Measurements from ENCODE around the gene GORASP1. TPM values are rescaled to one million over a fixed set of nuclear protein-coding genes. Genes with fewer than 3 reads are reported as not detected.

The GORASP1 gene
- total RNA-seq: 70.8 to 71.5 TPM (median 71.1 TPM) in 3 replicates

DNA sequence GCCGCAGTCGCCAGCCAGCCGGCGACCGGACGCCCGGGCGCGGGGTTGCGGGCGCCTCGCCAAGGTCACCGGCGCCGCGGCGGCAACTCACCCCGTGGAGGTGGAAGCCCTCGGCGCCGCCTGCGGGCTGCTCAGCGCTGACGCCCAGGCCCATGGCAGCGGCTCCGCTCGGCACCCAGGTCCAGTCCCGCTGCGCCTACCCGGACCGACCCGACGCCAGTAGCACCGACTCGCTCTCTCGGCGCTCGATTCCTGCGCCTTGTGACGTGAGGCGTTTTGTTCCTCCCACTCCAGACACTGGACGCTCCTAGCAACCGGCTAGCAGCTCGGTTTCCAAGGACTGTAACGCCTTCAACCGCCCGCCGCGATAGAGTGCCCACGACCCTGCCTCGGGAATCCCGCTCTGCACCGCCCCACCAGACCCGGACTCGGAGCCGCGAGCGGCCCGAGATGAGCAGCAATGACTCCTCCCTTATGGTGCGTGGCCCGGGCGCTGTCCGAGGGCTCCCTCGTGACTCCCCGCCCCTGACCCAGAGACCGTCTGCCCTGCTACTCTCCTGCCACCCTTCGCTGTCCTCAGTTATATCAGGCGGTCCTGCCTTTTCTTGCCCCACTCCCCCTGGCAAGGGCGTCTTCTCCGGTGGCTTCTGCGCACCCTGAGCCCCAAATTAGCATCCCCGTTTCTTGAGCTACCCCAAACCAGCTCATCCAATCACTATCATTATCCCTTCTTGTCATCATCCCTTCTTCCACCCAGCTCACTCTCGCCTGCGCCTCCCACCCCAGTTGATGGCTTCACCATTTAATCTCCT, at the start of gene GORASP1, which contains the start of gene TTC21A:
GORASP1 (minus strand) TSS at position 240 of the 812 bp plus-strand sequence; CDS start at position 154, 86 bp downstream.
TTC21A (plus strand) TSS at position 293 of the 812 bp plus-strand sequence; CDS start at position 451, 158 bp downstream.
- Mint-ChIP-seq H3K9me3 (no peaks in the 10 kb centered on the region), H3K4me3 (peak within 1 kb of the TSS; percentile 92), H3K36me3 (no peaks in the 10 kb centered on the region), H3K27ac (peak within 1 kb of the TSS; percentile 93), H3K27me3 (ENCODE audit: low read depth) (no peaks in the 10 kb centered on the region), H3K4me1 (peaks cover 30% of the 10 kb centered on the region)
- TF ChIP-seq, protein P1, sequence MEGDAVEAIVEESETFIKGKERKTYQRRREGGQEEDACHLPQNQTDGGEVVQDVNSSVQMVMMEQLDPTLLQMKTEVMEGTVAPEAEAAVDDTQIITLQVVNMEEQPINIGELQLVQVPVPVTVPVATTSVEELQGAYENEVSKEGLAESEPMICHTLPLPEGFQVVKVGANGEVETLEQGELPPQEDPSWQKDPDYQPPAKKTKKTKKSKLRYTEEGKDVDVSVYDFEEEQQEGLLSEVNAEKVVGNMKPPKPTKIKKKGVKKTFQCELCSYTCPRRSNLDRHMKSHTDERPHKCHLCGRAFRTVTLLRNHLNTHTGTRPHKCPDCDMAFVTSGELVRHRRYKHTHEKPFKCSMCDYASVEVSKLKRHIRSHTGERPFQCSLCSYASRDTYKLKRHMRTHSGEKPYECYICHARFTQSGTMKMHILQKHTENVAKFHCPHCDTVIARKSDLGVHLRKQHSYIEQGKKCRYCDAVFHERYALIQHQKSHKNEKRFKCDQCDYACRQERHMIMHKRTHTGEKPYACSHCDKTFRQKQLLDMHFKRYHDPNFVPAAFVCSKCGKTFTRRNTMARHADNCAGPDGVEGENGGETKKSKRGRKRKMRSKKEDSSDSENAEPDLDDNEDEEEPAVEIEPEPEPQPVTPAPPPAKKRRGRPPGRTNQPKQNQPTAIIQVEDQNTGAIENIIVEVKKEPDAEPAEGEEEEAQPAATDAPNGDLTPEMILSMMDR (IDR thresholded peaks at IDR 0.05; ENCODE audit: unreplicated experiment): no peak
- peak; percentile 68 to 83 for DNase-seq (ENCODE audit: low spot score in 2 of 2, unreplicated experiment in 2 of 2)

DNA sequence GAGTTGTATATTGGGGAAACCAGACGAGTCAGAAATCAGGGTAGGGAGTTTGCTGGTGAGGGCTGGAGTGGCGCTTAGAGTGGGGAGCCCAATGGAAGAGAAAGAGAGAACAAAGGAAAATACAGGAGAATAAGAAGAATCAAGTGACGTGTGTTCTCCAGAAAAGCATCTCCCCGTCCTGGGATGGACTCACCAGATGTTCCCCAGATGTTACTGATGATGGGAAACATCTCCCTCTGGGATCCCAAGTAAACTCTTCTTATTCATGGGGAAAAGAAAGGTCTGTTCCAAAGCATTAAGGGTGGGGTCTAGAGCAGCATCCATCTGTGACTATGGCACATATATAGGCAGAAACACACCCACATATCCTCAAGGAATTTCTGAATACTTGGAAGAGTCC, 49.0 kb upstream of the GORASP1 start:
- H3K4me1 Mint-ChIP-seq: peaks cover 34% of the 10 kb centered on the region
- DNase-seq (ENCODE audit: low spot score in 2 of 2, unreplicated experiment in 2 of 2): no peak
- TF ChIP-seq, protein P1 (IDR thresholded peaks at IDR 0.05; ENCODE audit: unreplicated experiment): no peak
- no peaks in the 10 kb centered on the region for H3K27me3 Mint-ChIP-seq (ENCODE audit: low read depth)
- H3K4me3 Mint-ChIP-seq: no peak overlapping the region
- H3K27ac Mint-ChIP-seq: no peak overlapping the region
- no peaks in the 10 kb centered on the region for H3K36me3 Mint-ChIP-seq
- H3K9me3 Mint-ChIP-seq: no peaks in the 10 kb centered on the region

DNA sequence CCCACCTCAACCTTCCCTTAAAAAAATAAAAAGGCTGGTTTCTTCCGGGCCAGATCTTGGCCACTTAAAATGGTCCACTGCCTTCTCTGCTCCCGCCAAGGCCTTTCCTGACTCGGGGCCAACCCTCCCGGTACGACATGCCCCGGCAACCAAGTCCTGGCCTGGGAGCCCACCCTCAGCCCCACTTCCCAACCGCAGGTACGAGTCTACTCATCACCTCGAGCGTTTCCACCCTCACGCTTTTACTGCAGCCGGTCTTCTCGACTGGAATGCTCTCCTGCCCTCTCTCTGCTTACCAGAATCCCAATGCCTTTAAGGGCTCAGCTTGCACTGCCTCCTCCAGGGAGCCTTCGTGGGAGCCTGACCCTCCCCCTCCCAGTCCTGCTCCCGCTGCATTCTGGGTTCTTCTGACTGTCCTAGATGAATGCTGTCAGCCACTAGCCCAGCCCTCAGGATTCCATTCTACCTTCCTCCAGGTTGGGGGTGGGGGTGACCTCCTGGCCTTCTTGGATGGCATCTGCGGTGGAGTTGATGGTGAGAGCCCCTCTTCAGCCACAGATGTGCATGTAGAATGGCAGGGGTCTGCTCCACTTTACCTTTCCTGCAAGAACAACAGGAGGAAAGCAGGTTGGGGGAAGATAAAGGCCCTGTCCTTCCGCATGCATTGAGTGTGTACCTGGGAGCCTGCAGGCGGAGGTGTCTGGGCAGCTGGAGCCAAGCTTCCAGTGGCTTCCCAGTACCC, 47.0 kb upstream of the GORASP1 start:
- DNase-seq (ENCODE audit: low spot score in 2 of 2, unreplicated experiment in 2 of 2): no peak
- peak overlapping the region; percentile 66 for H3K4me3 Mint-ChIP-seq
- H3K36me3 Mint-ChIP-seq: no peaks in the 10 kb centered on the region
- H3K27me3 Mint-ChIP-seq (ENCODE audit: low read depth): no peaks in the 10 kb centered on the region
- H3K4me1 Mint-ChIP-seq: peaks cover 54% of the 10 kb centered on the region
- TF ChIP-seq, protein P1 (IDR thresholded peaks at IDR 0.05; ENCODE audit: unreplicated experiment): no peak
- no peaks in the 10 kb centered on the region for H3K9me3 Mint-ChIP-seq
- peak overlapping the region; percentile 92 for H3K27ac Mint-ChIP-seq

DNA sequence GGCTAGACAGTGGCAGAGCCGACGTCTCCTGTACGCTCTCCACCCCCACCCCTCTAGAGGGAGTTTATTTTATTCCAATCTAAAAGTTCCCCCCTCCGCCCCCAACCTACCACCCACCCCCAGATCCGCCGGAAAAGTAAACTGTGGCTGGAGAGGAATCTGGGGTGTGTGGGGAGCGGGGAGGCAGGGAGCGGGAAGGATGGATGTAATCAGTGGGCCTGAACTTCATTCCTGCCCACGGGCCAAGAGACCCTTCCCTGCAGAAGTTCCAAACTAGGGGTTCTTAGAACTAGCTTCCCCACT, 46.5 kb upstream of the GORASP1 start:
- H3K4me1 Mint-ChIP-seq: peaks cover 58% of the 10 kb centered on the region
- peak overlapping the region; percentile 66 for H3K4me3 Mint-ChIP-seq
- DNase-seq (ENCODE audit: low spot score in 2 of 2, unreplicated experiment in 2 of 2): no peak
- H3K36me3 Mint-ChIP-seq: no peaks in the 10 kb centered on the region
- H3K27me3 Mint-ChIP-seq (ENCODE audit: low read depth): no peaks in the 10 kb centered on the region
- TF ChIP-seq, protein P1 (IDR thresholded peaks at IDR 0.05; ENCODE audit: unreplicated experiment): no peak
- H3K27ac Mint-ChIP-seq: peak overlapping the region; percentile 92
- H3K9me3 Mint-ChIP-seq: no peaks in the 10 kb centered on the region

DNA sequence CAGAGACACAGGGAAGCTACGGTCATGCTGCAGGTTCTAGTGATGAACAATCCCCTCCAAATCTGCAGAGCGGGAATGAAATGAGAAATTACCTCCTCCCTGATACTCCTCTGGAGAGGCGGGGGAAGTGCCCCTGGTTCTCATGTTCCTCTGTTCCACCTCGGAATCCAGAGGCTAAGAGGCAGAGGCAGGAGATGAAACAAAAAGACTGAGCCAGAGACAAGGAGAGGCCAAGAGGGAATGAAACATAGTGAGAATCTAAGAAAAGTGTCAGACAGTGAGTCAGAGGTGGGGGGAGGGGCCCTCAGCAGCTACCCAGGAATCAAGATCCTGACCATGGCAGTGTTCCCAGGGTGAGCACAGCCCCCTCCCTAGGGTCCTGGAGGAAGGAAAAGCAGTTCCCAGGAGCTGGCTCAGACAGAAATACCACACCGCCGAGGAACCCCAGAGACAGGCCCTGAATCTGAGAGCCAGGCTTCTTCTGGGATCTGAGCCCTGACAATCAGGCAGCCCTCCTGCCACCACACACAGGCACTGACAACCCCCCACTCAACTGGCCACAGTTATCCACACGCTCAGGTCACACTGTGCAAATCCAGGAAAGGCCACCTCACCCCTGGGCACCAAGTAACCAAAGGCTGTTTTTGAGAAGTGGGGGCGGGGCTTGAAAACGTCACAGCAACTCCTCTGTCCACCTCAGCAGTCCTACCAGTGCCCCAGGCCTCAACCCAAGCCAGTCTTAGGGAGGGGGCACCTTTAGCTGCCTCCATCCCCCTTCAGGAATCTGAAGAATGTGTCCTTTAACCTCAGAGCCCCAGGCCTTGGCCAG, 43.6 kb upstream of the GORASP1 start:
- Mint-ChIP-seq H3K9me3 (no peaks in the 10 kb centered on the region), H3K27me3 (ENCODE audit: low read depth) (no peaks in the 10 kb centered on the region), H3K36me3 (peaks cover 2% of the 10 kb centered on the region), H3K4me3 (peak overlapping the region; percentile 97), H3K4me1 (peaks cover 75% of the 10 kb centered on the region), H3K27ac (peak overlapping the region; percentile 99)
- peak; percentile 69 to 83 for DNase-seq (ENCODE audit: low spot score in 2 of 2, unreplicated experiment in 2 of 2)
- TF ChIP-seq, protein P1 (IDR thresholded peaks at IDR 0.05; ENCODE audit: unreplicated experiment): no peak

Data from mesothelial cell of epicardium (in vitro differentiated cells).